Type B pancreatic cell (in vitro differentiated cells): ENCODE measurements around the gene SLC44A1. TPM values are rescaled to one million over a fixed set of nuclear protein-coding genes. Genes with fewer than 3 reads are reported as not detected.
"Not testable (repeated sequence)": the region's sequence is repeated elsewhere in the genome, so short reads cannot be mapped to it uniquely, and the experiment has no call there.

Source experiments
- DNase-seq: peaks from one replicate; pipeline ENCODE4 v3.0.0; 2021; ENCODE audit warnings: mixed read lengths; ENCODE audit not compliant: unreplicated experiment; ENCODE audit errors: extremely low spot score
- H3K27ac Mint-ChIP-seq: 2 replicates; pipeline ENCODE4 v1.8.0; 2021; ENCODE audit warnings: mild to moderate bottlenecking, mixed read lengths
- H3K27me3 Mint-ChIP-seq: 2 replicates; pipeline ENCODE4 v1.8.0; 2021; ENCODE audit warnings: mixed read lengths
- H3K36me3 Mint-ChIP-seq: 2 replicates; pipeline ENCODE4 v1.8.0; 2021; ENCODE audit warnings: mixed read lengths
- H3K4me1 Mint-ChIP-seq: one replicate; pipeline ENCODE4 v1.8.0; 2021; ENCODE audit warnings: mixed read lengths; ENCODE audit not compliant: unreplicated experiment
- H3K4me3 Mint-ChIP-seq: 2 replicates; pipeline ENCODE4 v1.8.0; 2021; ENCODE audit warnings: mild to moderate bottlenecking, mixed read lengths
- H3K9me3 Mint-ChIP-seq: 2 replicates; pipeline ENCODE4 v1.8.0; 2021; ENCODE audit warnings: mixed read lengths
- total RNA-seq: library from RNA; stranded (reverse); gene quantifications from 2 replicates; pipeline ENCODE4 v1.2.1, GENCODE V29; 2021; ENCODE audit warnings: low replicate concordance
- TF ChIP-seq, protein P1 (sequence below): fragments of 200-600 bp; sonication (generic); conservative IDR thresholded peaks from 2 replicates; pipeline ENCODE4 v1.5.0; 2021; ENCODE audit warnings: antibody characterized with exemption, mild to moderate bottlenecking

Gene SLC44A1
- total RNA-seq, 1 donor from 2014 or later: 47.2 TPM

DNA sequence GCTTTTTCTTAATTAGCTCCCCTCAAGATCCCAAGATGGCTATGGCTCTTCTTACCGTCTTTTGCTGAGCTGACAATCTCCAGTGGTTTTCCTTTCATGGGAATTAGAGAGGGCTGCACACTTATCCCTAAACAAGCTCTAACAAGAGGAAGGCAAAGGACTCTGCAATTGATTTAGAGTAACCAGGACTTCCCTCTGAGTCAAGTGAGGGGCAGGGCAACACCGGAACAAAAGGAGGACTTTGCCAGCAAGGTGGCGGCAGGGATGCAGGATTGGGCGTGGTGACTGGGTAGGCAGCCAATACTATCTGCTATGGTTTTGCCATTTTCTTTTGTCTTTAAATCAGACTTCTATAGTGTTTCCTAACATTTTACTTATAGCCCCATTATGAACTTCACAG lies 9.8 kb downstream of the SLC44A1 start:
- TF ChIP-seq, protein P1, sequence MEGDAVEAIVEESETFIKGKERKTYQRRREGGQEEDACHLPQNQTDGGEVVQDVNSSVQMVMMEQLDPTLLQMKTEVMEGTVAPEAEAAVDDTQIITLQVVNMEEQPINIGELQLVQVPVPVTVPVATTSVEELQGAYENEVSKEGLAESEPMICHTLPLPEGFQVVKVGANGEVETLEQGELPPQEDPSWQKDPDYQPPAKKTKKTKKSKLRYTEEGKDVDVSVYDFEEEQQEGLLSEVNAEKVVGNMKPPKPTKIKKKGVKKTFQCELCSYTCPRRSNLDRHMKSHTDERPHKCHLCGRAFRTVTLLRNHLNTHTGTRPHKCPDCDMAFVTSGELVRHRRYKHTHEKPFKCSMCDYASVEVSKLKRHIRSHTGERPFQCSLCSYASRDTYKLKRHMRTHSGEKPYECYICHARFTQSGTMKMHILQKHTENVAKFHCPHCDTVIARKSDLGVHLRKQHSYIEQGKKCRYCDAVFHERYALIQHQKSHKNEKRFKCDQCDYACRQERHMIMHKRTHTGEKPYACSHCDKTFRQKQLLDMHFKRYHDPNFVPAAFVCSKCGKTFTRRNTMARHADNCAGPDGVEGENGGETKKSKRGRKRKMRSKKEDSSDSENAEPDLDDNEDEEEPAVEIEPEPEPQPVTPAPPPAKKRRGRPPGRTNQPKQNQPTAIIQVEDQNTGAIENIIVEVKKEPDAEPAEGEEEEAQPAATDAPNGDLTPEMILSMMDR: no peak
- Mint-ChIP-seq H3K27me3 (no peaks in the 10 kb centered on the region), H3K4me3 (no peak overlapping the region), H3K9me3 (peaks cover 3% of the 10 kb centered on the region), H3K36me3 (peaks cover 5% of the 10 kb centered on the region), H3K27ac (no peak overlapping the region), H3K4me1 (peaks cover 28% of the 10 kb centered on the region)
- no peak for DNase-seq

DNA sequence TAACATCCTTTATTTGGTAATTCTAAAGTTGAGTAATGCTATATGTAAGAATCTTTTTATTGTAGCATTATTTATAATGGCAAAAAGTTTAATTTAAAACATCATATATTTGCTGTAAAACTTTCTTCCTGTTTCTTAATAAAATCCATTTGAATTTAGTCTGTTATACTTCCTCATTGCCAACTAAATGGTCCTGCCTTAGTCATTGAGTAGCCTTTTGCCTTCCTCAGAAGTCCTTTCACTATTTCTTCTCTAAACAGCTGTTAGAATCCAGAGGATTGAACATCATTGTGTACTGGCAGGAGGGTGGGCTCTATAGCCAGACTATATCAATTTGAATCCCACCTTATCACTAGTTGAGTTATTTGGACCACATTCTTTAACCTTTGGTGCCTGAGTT lies 11.0 kb downstream of the SLC44A1 start:
- TF ChIP-seq, protein P1: no peak
- peaks cover 39% of the 10 kb centered on the region for H3K4me1 Mint-ChIP-seq
- H3K4me3 Mint-ChIP-seq: no peak overlapping the region
- H3K9me3 Mint-ChIP-seq: peaks cover 3% of the 10 kb centered on the region
- DNase-seq: no peak
- H3K27ac Mint-ChIP-seq: no peak overlapping the region
- no peaks in the 10 kb centered on the region for H3K27me3 Mint-ChIP-seq
- peaks cover 5% of the 10 kb centered on the region for H3K36me3 Mint-ChIP-seq

DNA sequence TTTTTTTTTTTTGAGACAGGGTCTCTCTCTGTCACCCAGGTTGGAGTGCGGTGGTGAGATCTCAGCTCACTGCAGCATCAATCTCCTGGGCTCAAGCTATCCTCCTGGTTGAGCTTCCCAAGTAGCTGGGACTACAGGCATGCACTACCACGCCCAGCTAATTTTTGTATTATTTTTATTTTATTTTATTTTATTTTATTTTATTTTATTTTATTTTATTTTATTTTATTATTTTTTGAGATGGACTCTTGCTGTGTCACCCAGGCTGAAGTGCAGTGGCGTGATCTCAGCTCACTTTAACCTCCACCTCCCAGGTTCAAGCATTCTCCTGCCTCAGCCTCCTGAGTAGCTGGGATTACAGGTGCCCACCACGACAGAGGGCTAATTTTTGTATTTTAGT lies 12.1 kb downstream of the SLC44A1 start:
- not testable (repeated sequence) for H3K27ac Mint-ChIP-seq, H3K9me3 Mint-ChIP-seq, DNase-seq, H3K27me3 Mint-ChIP-seq, H3K36me3 Mint-ChIP-seq, H3K4me3 Mint-ChIP-seq
- H3K4me1 Mint-ChIP-seq: peaks cover 35% of the 10 kb centered on the region

DNA sequence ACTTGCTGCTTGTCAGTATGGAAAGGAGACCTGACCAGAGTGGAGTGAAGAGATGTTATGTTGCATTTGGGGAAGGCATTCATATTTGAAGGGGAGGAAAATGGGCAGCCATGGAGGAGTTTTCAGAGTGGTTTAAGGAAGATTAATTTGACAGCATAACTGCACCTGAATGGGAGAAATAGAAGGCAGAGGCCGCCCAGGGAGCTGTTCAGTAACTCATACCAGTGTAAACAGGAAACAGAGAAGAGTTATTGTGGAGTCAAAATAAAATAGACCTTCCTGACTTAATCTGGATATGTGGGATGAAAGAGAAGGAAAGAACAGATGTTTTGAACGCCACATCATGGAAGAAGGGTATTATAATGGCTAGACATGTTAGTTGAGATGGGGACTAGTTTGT lies 13.4 kb downstream of the SLC44A1 start:
- TF ChIP-seq, protein P1: no peak
- Mint-ChIP-seq H3K4me1 (peaks cover 28% of the 10 kb centered on the region), H3K27me3 (no peaks in the 10 kb centered on the region), H3K27ac (peak overlapping the region; percentile 71), H3K4me3 (peak overlapping the region; percentile 57), H3K36me3 (no peaks in the 10 kb centered on the region), H3K9me3 (peaks cover 3% of the 10 kb centered on the region)
- DNase-seq: no peak

DNA sequence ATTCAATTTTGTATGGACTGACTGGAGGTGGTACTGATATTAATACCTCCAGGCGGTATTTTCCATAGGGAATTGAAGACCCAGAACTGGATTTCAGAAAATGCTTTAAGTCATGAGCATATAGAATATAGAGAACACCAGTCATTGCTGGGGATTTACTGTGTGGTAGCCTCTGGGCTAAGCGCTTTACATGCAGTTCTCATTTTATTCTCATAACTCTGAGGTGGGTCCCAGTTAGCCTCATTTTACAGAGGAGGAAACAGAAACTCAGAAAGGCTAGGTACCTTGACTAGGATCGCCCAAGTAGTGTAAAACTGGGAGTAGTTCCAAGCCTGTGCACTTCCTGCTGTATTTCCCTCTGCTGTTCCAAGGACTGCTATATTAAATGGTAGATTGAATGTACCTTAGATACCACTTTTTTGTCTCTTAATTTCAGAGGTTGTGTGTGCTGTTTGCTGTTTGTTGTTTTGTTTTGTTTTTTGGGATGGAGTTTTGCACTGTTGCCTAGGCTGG lies 13.8 kb downstream of the SLC44A1 start:
- H3K27me3 Mint-ChIP-seq: no peaks in the 10 kb centered on the region
- H3K4me1 Mint-ChIP-seq: peaks cover 28% of the 10 kb centered on the region
- no peak for DNase-seq
- H3K27ac Mint-ChIP-seq: peak overlapping the region; percentile 71
- TF ChIP-seq, protein P1: no peak
- H3K9me3 Mint-ChIP-seq: peaks cover 3% of the 10 kb centered on the region
- H3K36me3 Mint-ChIP-seq: no peaks in the 10 kb centered on the region
- H3K4me3 Mint-ChIP-seq: no peak overlapping the region

DNA sequence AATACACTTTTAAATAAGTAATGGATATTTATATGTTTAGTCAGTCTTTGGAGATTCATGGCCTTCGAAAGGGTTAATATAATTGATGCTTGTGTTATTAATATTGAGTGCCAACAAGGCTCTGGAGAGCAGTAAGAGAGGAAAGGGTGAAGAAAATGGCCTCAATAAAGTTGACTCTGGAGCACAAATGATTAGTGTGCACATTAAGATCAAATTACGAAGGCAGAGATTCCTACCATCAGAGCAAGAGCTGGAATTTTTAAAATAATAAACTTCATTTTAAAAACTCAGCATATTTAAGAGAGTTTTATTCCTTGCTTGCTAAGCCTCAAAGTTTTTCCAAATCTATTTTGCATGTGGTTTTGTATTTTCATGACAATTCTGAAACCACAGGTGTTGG lies 14.8 kb downstream of the SLC44A1 start:
- TF ChIP-seq, protein P1: no peak
- DNase-seq: no peak
- peaks cover 3% of the 10 kb centered on the region for H3K9me3 Mint-ChIP-seq
- H3K4me1 Mint-ChIP-seq: peaks cover 28% of the 10 kb centered on the region
- H3K27ac Mint-ChIP-seq: no peak overlapping the region
- H3K36me3 Mint-ChIP-seq: peaks cover 2% of the 10 kb centered on the region
- H3K4me3 Mint-ChIP-seq: no peak overlapping the region
- H3K27me3 Mint-ChIP-seq: no peaks in the 10 kb centered on the region
